CD8-positive, alpha-beta memory T cell (primary cell): ENCODE data around the gene NIN. TPM values are rescaled to one million over a fixed set of nuclear protein-coding genes. Genes with fewer than 3 reads are reported as not detected.

Source experiments
- CTCF ChIA-PET: fragments of 350-600 bp; sonication (Branson Sonifier 250); formaldehyde crosslinking; loops from one replicate; lab custom pipeline; 2021; ENCODE audit warnings: antibody characterized with exemption; lab: Charles Lee
- POLR2A ChIA-PET: fragments of 350-600 bp; sonication (Branson Sonifier 250); formaldehyde crosslinking; loops from one replicate; lab custom pipeline; 2021; ENCODE audit warnings: antibody characterized with exemption; lab: Charles Lee
- DNase-seq, 5 donors: peaks; one replicate each; pipeline versions ENCODE4 v3.0.0 to v3.0.0-alpha.2; 2020 to 2022; ENCODE audit warnings: mixed read lengths in 1 of 5
- H3K27ac ChIP-seq: one replicate; pipeline ENCODE4 v1.7.0; 2013; ENCODE audit warnings: low read depth, mild to moderate bottlenecking, low read length, moderate library complexity
- H3K27me3 ChIP-seq: 2 replicates; pipeline ENCODE4 v1.7.0; 2013; ENCODE audit warnings: low read length, mild to moderate bottlenecking; ENCODE audit not compliant: insufficient read depth, poor library complexity, severe bottlenecking
- H3K36me3 ChIP-seq: 2 replicates; pipeline ENCODE4 v1.7.0; 2013; ENCODE audit warnings: mild to moderate bottlenecking, low read length, moderate library complexity; ENCODE audit not compliant: insufficient read depth
- H3K4me1 ChIP-seq: 2 replicates; pipeline ENCODE4 v1.7.0; 2013; ENCODE audit warnings: mild to moderate bottlenecking, low read length, moderate library complexity; ENCODE audit not compliant: insufficient read depth
- H3K4me3 ChIP-seq: 2 replicates; pipeline ENCODE4 v1.7.0; 2013; ENCODE audit warnings: mild to moderate bottlenecking, low read length
- H3K9me3 ChIP-seq: 2 replicates; pipeline ENCODE4 v1.7.0; 2013; ENCODE audit warnings: mild to moderate bottlenecking, low read length
- H3K27ac Mint-ChIP-seq, 8 donors: one replicate each; pipeline ENCODE4 v1.8.0; 2020 to 2021; ENCODE audit warnings: mixed read lengths in 8 of 8, mild to moderate bottlenecking in 6 of 8, inconsistent platforms in 3 of 8, moderate library complexity in 3 of 8
- H3K27me3 Mint-ChIP-seq, 2 donors: one replicate each; pipeline ENCODE4 v1.8.0; 2020 to 2021; ENCODE audit warnings: mixed read lengths in 2 of 2, mild to moderate bottlenecking in 1 of 2, moderate library complexity in 1 of 2
- H3K36me3 Mint-ChIP-seq, 3 donors: one replicate each; pipeline ENCODE4 v1.8.0; 2020 to 2021; ENCODE audit warnings: mixed read lengths in 3 of 3, inconsistent platforms in 1 of 3, mild to moderate bottlenecking in 1 of 3
- H3K4me1 Mint-ChIP-seq, 3 donors: one replicate each; pipeline ENCODE4 v1.8.0; 2020 to 2021; ENCODE audit warnings: mixed read lengths in 3 of 3, inconsistent platforms in 1 of 3, mild to moderate bottlenecking in 1 of 3
- H3K4me3 Mint-ChIP-seq, 7 donors: one replicate each; pipeline ENCODE4 v1.8.0; 2020 to 2021; ENCODE audit warnings: mixed read lengths in 7 of 7, mild to moderate bottlenecking in 6 of 7, moderate library complexity in 4 of 7, inconsistent platforms in 2 of 7
- H3K9me3 Mint-ChIP-seq, 5 donors: one replicate each; pipeline ENCODE4 v1.8.0; 2020 to 2022; ENCODE audit warnings: mixed read lengths in 5 of 5, mild to moderate bottlenecking in 3 of 5, moderate library complexity in 2 of 5, inconsistent platforms in 1 of 5
- polyA plus RNA-seq: library from polyadenylated mRNA; unstranded; fragments of 300-500 nt; fragmentation: Illumina TruSeq; gene quantifications from one replicate; pipeline ENCODE4 v1.2.3, GENCODE V29; 2021
- total RNA-seq, 2 experiments: library from RNA; stranded (reverse); gene quantifications; one replicate each; pipeline ENCODE4 v1.2.3, GENCODE V29; 2021

NIN gene
- total and polyA plus RNA-seq, 3 experiments from 2014 or later = 64.3 to 77.8 (median 73.8) TPM

DNA sequence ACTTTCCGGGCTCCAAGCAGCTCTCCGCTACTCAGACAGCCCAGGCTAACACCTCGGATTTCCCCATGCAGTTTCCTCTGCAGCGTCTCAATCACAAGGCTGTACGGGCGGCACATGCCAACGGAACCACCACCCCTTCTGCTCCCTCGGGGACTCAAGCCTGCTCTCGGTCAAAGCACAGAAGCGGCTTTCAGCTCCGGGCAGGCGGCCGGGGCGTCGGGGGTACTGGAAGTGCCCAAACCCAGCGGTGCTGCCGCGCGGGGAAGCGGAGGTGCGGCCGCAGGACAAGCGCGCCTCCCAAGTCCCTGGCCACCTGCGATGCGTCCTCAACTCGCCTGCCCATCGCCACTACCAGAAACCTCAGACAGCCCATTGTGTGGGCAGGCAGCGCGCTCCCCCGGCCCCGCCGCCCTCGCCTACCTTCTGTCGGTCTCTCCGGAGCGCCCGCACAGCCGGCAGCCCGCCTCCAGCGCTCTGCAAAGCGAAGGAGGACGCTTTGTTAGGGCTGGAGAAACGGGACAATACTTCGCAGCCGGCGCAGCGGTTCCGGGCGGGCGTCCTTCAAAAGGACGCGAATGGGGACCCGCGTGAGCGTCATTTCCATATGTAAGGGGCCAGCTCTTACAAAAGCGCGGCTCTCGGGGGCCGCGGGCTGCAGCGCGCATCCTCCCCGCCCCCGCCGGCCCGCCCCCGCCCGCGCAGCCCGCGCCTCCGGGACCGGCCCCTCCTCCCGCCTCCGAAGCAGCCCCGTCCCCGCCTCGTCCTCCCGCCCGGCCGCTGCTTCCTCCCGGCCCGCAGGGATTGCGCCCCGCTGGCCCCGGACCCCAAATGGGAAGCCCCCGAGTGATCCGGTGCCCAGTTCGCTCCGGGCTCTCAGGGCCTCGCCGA, 674 bp downstream of the NIN start:
- peak overlapping the region; percentile 87 to 99 (median 93) for H3K27ac Mint-ChIP-seq
- H3K36me3 Mint-ChIP-seq = peaks cover 0 to 31% (median 0%) of the 10 kb centered on the region in 3 donors
- peaks cover 0 to 2% (median 0%) of the 10 kb centered on the region in 5 donors for H3K9me3 Mint-ChIP-seq
- ChIA-PET POLR2A (interaction anchor here (0.5 to 4.0 kb wide), 12 partner anchors 8 to 1722 kb away, joined by 3 to 38 read pairs (median 4); partner anchors contain the start of genes GPR137C and TXNDC16), CTCF (interaction anchor here (1.0 to 6.6 kb wide), 9 partner anchors 9 to 52 kb away, joined by 3 to 49 read pairs (median 4); no protein-coding TSS in a partner anchor)
- H3K4me3 ChIP-seq = peak overlapping the region; percentile 57
- no peaks in the 10 kb centered on the region for H3K36me3 ChIP-seq
- H3K4me1 Mint-ChIP-seq = peaks cover 50 to 71% (median 71%) of the 10 kb centered on the region in 3 donors
- peak overlapping the region; percentile 91 to 99 (median 95) for H3K4me3 Mint-ChIP-seq
- DNase-seq = peak; percentile 55 to 78 (median 70)
- H3K27ac ChIP-seq = peak overlapping the region; percentile 45
- peaks cover 62% of the 10 kb centered on the region for H3K4me1 ChIP-seq
- H3K9me3 ChIP-seq = no peaks in the 10 kb centered on the region
- no peaks in the 10 kb centered on the region for H3K27me3 ChIP-seq
- no peaks in the 10 kb centered on the region for H3K27me3 Mint-ChIP-seq

GRCh38 chr14:50829489-50830043, 1.4 kb downstream of the NIN start:
- DNase-seq = no peak
- Mint-ChIP-seq H3K4me3 (peak overlapping the region; percentile 91 to 99 (median 95)), H3K27me3 (no peaks in the 10 kb centered on the region), H3K36me3 (peaks cover 0 to 31% (median 0%) of the 10 kb centered on the region in 3 donors), H3K9me3 (peaks cover 0 to 2% (median 0%) of the 10 kb centered on the region in 5 donors), H3K4me1 (peaks cover 51 to 71% (median 71%) of the 10 kb centered on the region in 3 donors), H3K27ac (peak overlapping the region; percentile 87 to 99 (median 93))
- Histone ChIP-seq H3K36me3 (no peaks in the 10 kb centered on the region), H3K4me1 (peaks cover 62% of the 10 kb centered on the region), H3K27me3 (no peaks in the 10 kb centered on the region), H3K27ac (peak overlapping the region; percentile 45), H3K4me3 (peak overlapping the region; percentile 57), H3K9me3 (no peaks in the 10 kb centered on the region)
- POLR2A ChIA-PET = interaction anchor here (0.5 to 4.0 kb wide), 8 partner anchors 8 to 1723 kb away, joined by 3 to 38 read pairs (median 4); partner anchors contain the start of genes GPR137C and TXNDC16
- CTCF ChIA-PET = interaction anchor here (1.0 to 6.6 kb wide), 9 partner anchors 8 to 51 kb away, joined by 3 to 49 read pairs (median 4); no protein-coding TSS in a partner anchor

DNA sequence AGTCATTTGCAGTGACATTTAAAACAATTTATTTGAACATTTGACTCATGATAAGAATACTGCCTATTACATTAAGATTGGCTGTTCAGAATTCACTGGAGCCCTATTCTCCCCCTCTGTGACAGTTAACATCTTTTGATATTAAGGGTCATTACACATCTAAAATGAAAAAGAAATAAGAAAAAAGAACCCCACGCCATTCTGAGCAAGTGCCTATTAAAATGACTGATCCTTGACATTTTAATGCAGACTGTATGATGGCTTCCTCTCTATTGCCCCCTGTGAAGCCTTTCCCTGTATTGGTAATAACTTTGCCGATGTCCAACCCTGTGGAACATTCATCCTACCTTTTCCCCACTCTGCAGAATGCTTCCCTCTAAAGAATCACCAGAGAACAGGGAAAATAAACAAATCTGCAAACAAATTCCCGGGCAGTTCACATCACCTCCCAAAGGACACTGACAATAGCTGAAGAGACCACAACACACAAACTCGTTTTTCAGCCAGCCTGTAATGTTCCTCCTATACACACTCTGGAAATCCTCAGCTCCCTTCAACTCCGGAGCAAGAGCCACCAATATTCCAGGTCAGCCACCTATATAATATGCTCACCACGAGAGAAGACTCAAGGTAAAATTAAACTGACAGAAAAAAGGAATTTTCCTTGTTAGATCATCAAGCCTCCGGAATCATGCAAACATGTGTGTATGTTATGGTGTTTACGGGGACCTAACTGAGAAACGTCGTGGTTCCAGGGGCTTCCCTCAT, 2.1 kb downstream of the NIN start:
- Mint-ChIP-seq H3K27me3 (no peaks in the 10 kb centered on the region), H3K9me3 (peaks cover 0 to 2% (median 0%) of the 10 kb centered on the region in 5 donors), H3K4me3 (peak overlapping the region; percentile 91 to 99 (median 95)), H3K36me3 (peaks cover 0 to 31% (median 0%) of the 10 kb centered on the region in 3 donors), H3K27ac (peak overlapping the region; percentile 87 to 99 (median 93)), H3K4me1 (peaks cover 56 to 73% (median 73%) of the 10 kb centered on the region in 3 donors)
- Histone ChIP-seq H3K9me3 (no peaks in the 10 kb centered on the region), H3K27me3 (no peaks in the 10 kb centered on the region), H3K4me1 (peaks cover 62% of the 10 kb centered on the region), H3K36me3 (no peaks in the 10 kb centered on the region), H3K4me3 (peak overlapping the region; percentile 57), H3K27ac (peak overlapping the region; percentile 45)
- DNase-seq = no peak
- ChIA-PET POLR2A (interaction anchor here (1.2 to 4.0 kb wide), 5 partner anchors 7 to 52 kb away, joined by 4 to 38 read pairs (median 5); no protein-coding TSS in a partner anchor), CTCF (interaction anchor here (1.0 to 6.6 kb wide), 10 partner anchors 10 to 286 kb away, joined by 3 to 49 read pairs (median 4); no protein-coding TSS in a partner anchor)

DNA sequence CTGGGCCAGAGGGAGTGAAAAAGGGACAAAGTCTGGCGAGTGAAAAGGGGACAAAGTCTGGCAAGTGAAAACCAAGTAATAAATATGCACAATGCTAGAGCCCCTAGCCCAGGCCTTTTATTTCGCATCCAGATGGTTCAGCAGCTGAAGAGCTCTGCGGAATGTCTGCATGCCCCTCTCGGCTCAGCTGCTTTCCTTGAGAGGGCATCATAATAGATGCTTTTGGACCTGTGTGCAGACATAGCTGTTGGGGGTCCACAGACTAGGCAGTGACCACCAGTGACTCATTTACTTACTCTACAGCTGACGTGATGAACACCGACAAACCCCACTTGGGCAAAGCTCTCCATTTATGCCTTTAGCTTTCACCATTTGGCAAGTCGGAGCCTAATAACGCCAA, 4.3 kb downstream of the NIN start:
- Histone ChIP-seq H3K4me3 (no peak overlapping the region), H3K36me3 (no peaks in the 10 kb centered on the region), H3K9me3 (no peaks in the 10 kb centered on the region), H3K27ac (no peak overlapping the region), H3K4me1 (peaks cover 79% of the 10 kb centered on the region), H3K27me3 (no peaks in the 10 kb centered on the region)
- no peaks in the 10 kb centered on the region for H3K27me3 Mint-ChIP-seq
- H3K4me3 Mint-ChIP-seq = peak overlapping the region in 5 of 7 donors; percentile 24 to 72 (median 46)
- DNase-seq = no peak
- POLR2A ChIA-PET = interaction anchor here (0.6 to 1.6 kb wide), 2 partner anchors 14 to 41 kb away, joined by 3 read pairs; no protein-coding TSS in a partner anchor
- CTCF ChIA-PET = interaction anchor here (1.3 to 6.6 kb wide), 4 partner anchors 34 to 50 kb away, joined by 4 to 34 read pairs (median 11); no protein-coding TSS in a partner anchor
- H3K36me3 Mint-ChIP-seq = peaks cover 0 to 30% (median 0%) of the 10 kb centered on the region in 3 donors
- peak overlapping the region in 7 of 8 donors; percentile 32 to 87 (median 67) for H3K27ac Mint-ChIP-seq
- peaks cover 70 to 85% (median 85%) of the 10 kb centered on the region in 3 donors for H3K4me1 Mint-ChIP-seq
- peaks cover 0 to 2% (median 0%) of the 10 kb centered on the region in 5 donors for H3K9me3 Mint-ChIP-seq

- ChIA-PET CTCF (no interaction called here), POLR2A (no interaction called here)
- no peak for DNase-seq
- Histone ChIP-seq H3K4me3 (no peak overlapping the region), H3K27me3 (no peaks in the 10 kb centered on the region), H3K27ac (no peak overlapping the region), H3K4me1 (peaks cover 92% of the 10 kb centered on the region), H3K9me3 (no peaks in the 10 kb centered on the region), H3K36me3 (peaks cover 4% of the 10 kb centered on the region)
- Mint-ChIP-seq H3K36me3 (peaks cover 0 to 31% (median 2%) of the 10 kb centered on the region in 3 donors), H3K27ac (peak overlapping the region; percentile 18 to 98 (median 90)), H3K4me3 (peak overlapping the region in 2 of 7 donors; percentile 56 to 77), H3K27me3 (no peaks in the 10 kb centered on the region), H3K4me1 (peaks cover 81 to 96% (median 95%) of the 10 kb centered on the region in 3 donors), H3K9me3 (no peaks in the 10 kb centered on the region)
Measured at GRCh38 chr14:50825307-50825706, 5.7 kb downstream of the NIN start.

DNA sequence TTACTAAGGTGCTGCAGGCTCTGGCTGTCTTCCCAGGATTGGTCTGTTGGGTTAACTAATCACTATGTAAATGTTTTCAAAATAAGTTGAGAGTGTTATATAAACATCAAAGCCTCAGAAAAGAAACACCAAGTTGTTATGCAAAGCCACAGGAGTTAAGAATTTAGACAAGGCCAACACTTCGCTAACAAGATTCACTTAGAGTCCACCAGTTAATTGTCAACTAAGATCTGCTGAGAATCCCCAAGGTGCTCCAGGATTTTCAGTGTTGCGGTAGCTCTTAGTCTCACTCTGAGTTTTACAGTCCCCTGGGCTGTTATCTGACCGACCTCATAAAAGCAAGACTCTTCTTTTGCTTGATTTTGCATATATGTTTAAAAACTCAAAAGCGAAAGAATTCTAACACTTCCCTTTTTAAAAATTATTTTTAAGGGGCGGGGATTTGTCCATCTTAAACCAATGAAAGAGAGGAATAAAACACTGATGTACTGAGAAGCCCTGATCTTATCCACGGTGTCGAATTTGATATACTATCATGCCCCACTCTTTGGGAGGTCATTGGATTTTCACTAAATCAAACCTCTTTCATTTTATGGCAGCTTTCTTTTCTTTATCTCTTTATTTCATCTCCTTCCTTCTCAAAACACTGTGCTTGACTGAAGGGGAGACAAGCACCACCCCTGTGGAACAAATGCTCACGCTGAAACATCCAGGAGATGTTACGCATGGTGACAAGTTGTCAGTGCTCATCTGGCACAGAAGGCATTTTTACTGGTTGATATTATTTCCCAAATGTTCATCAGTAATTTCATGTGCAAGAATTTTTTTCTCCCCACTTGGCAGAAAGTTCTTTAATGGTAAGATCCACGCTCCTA, 7.0 kb downstream of the NIN start:
- ChIA-PET CTCF (interaction anchor here (1.0 to 3.8 kb wide), 6 partner anchors 11 to 46 kb away, joined by 3 to 29 read pairs (median 8); no protein-coding TSS in a partner anchor), POLR2A (interaction anchor here (1.1 to 3.5 kb wide), 4 partner anchors 7 to 1204 kb away, joined by 3 to 13 read pairs (median 10); partner anchors contain the start of genes MGAT2, NIN and RPL36AL)
- peak overlapping the region; percentile 43 for H3K27ac ChIP-seq
- peaks cover 96% of the 10 kb centered on the region for H3K4me1 ChIP-seq
- Mint-ChIP-seq H3K4me1 (peaks cover 88 to 98% (median 98%) of the 10 kb centered on the region in 3 donors), H3K27ac (peak overlapping the region; percentile 87 to 98 (median 95)), H3K9me3 (no peaks in the 10 kb centered on the region), H3K4me3 (peak overlapping the region; percentile 44 to 87 (median 78)), H3K27me3 (no peaks in the 10 kb centered on the region), H3K36me3 (peaks cover 4 to 32% (median 5%) of the 10 kb centered on the region in 3 donors)
- peaks cover 8% of the 10 kb centered on the region for H3K36me3 ChIP-seq
- no peaks in the 10 kb centered on the region for H3K27me3 ChIP-seq
- H3K4me3 ChIP-seq = peak overlapping the region; percentile 26
- no peaks in the 10 kb centered on the region for H3K9me3 ChIP-seq
- DNase-seq = peak in 2 of 5 donors; percentile 25 to 34
